ENCODE results near the gene PITPNC1.

PITPNC1 gene

GRCh38 chr17:67682196-67682595, 305.1 kb downstream of the PITPNC1 start:
- H3K27ac ChIP-seq = no peak overlapping the region
- TF ChIP-seq CTCF (IDR thresholded peaks at IDR 0.05) (no peak), ZFX (IDR thresholded peaks at IDR 0.05; ENCODE audit: borderline replicate concordance) (no peak)

GRCh38 chr17:67685351-67685750, 308.3 kb downstream of the PITPNC1 start:
- H3K27ac ChIP-seq = no peak overlapping the region
- TF ChIP-seq CTCF (IDR thresholded peaks at IDR 0.05) (no peak), ZFX (IDR thresholded peaks at IDR 0.05; ENCODE audit: borderline replicate concordance) (no peak)

GRCh38 chr17:67686241-67686640, 309.2 kb downstream of the PITPNC1 start:
- no peak for TF ChIP-seq CTCF (IDR thresholded peaks at IDR 0.05)
- no peak for TF ChIP-seq ZFX (IDR thresholded peaks at IDR 0.05; ENCODE audit: borderline replicate concordance)
- H3K27ac ChIP-seq = no peak overlapping the region

GRCh38 chr17:67687511-67687910, 310.4 kb downstream of the PITPNC1 start:
- TF ChIP-seq CTCF (IDR thresholded peaks at IDR 0.05) = no peak
- no peak for TF ChIP-seq ZFX (IDR thresholded peaks at IDR 0.05; ENCODE audit: borderline replicate concordance)
- H3K27ac ChIP-seq = no peak overlapping the region

- TF ChIP-seq ZFX (IDR thresholded peaks at IDR 0.05; ENCODE audit: borderline replicate concordance) = no peak
- peak; percentile 87 for TF ChIP-seq CTCF (IDR thresholded peaks at IDR 0.05)
- no peak overlapping the region for H3K27ac ChIP-seq
Observed at GRCh38 chr17:67689534-67690177, 312.6 kb downstream of the PITPNC1 start.

- no peak for TF ChIP-seq ZFX (IDR thresholded peaks at IDR 0.05; ENCODE audit: borderline replicate concordance)
- no peak for TF ChIP-seq CTCF (IDR thresholded peaks at IDR 0.05)
- H3K27ac ChIP-seq = no peak overlapping the region
Observed at GRCh38 chr17:67693811-67694210, 316.7 kb downstream of the PITPNC1 start.

GRCh38 chr17:67696347-67696746, 319.3 kb downstream of the PITPNC1 start:
- TF ChIP-seq CTCF (IDR thresholded peaks at IDR 0.05) = no peak
- no peak for TF ChIP-seq ZFX (IDR thresholded peaks at IDR 0.05; ENCODE audit: borderline replicate concordance)

More at GRCh38 chr17:67696347-67696746, 319.3 kb downstream of the PITPNC1 start:
- H3K27ac ChIP-seq = no peak overlapping the region
